T-helper 1 cell treated with Interleukin-12 subunit alpha and Interleukin-12 subunit beta and Interleukin-4 antibody, amounts not matched to agents 30 μg/mL and 1 μg/mL, for 36 hours (primary cell): ENCODE measurements around the gene FAM234A.

ENCODE experiments used
- H3K27ac Mint-ChIP-seq: one replicate; pipeline ENCODE4 v1.8.0; 2021; ENCODE audit warnings: mild to moderate bottlenecking, mixed read lengths
- H3K27me3 Mint-ChIP-seq: one replicate; pipeline ENCODE4 v1.8.0; 2021; ENCODE audit warnings: low read depth, mixed read lengths
- H3K36me3 Mint-ChIP-seq: one replicate; pipeline ENCODE4 v1.8.0; 2021; ENCODE audit warnings: low read depth, mixed read lengths
- H3K4me1 Mint-ChIP-seq: one replicate; pipeline ENCODE4 v1.8.0; 2021; ENCODE audit warnings: low read depth, mixed read lengths
- H3K4me3 Mint-ChIP-seq: one replicate; pipeline ENCODE4 v1.8.0; 2021; ENCODE audit warnings: mild to moderate bottlenecking, moderate library complexity, mixed read lengths
- H3K9me3 Mint-ChIP-seq: one replicate; pipeline ENCODE4 v1.8.0; 2021; ENCODE audit warnings: mixed read lengths

The FAM234A gene

GRCh38 chr16:305916-306626 is 71.5 kb downstream of the FAM234A start:
- peaks cover 3% of the 10 kb centered on the region for H3K4me1 Mint-ChIP-seq
- H3K4me3 Mint-ChIP-seq = no peak overlapping the region
- peaks cover 6% of the 10 kb centered on the region for H3K36me3 Mint-ChIP-seq
- no peak overlapping the region for H3K27ac Mint-ChIP-seq
- no peaks in the 10 kb centered on the region for H3K9me3 Mint-ChIP-seq
- H3K27me3 Mint-ChIP-seq = no peaks in the 10 kb centered on the region

DNA sequence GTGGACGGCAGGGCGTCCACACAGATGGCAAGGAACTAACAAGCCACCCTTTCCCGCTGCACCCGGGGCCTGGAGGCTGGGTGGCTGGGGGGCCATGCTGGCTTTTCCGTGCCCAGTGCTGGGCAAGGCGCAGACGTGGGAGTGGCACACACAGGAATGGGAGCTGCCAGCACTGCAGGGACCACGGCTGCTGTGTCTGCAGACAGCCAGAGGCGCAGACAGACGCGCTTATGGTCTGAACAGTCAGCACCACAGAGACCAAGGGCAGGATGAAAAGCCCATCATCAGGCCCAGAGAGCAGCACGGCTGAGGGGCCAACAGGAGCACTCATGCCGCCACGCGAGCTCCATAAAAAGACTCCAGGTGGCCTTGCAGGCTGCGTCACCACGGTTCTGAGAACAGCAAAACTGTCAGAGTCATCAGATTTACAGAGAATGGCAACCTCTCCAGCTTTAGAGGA is 72.3 kb downstream of the FAM234A start:
- Mint-ChIP-seq H3K4me1 (peaks cover 3% of the 10 kb centered on the region), H3K9me3 (no peaks in the 10 kb centered on the region), H3K36me3 (peaks cover 11% of the 10 kb centered on the region), H3K27ac (no peak overlapping the region), H3K4me3 (no peak overlapping the region), H3K27me3 (no peaks in the 10 kb centered on the region)

DNA sequence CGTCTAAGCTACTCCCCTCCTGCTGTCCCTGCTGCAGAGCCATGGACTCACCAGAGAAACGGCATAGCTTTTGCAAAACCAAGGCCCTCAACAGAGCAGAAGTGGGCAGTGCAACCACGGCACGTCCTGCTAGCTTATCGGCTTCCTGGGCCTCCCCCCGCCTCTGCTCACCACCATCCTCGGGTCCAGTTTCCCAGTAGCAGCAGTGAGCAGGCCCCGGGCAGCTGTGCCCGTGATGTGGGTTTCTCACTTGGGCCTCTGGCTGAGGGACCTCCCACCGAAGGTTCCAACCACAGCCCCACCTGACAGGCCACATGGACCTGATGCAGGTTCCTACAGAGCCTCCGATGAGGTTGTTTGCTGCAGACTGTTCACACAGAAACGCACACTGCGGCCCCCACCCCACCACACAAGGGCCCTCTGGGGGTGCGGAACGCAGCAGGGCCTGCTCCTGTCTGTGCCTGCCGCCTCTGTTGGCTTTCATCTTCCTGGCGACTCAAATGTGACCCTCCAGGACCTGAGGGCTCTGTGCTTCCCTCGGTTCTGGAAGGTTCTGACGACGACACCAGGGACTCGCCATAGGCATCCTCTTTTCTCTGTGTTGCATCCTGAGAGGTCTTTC is 73.2 kb downstream of the FAM234A start:
- Mint-ChIP-seq H3K36me3 (peaks cover 11% of the 10 kb centered on the region), H3K9me3 (no peaks in the 10 kb centered on the region), H3K27me3 (no peaks in the 10 kb centered on the region), H3K4me1 (peaks cover 3% of the 10 kb centered on the region), H3K4me3 (no peak overlapping the region), H3K27ac (no peak overlapping the region)

- Mint-ChIP-seq H3K9me3 (no peaks in the 10 kb centered on the region), H3K36me3 (peaks cover 11% of the 10 kb centered on the region), H3K27me3 (no peaks in the 10 kb centered on the region), H3K4me3 (no peak overlapping the region), H3K4me1 (peaks cover 3% of the 10 kb centered on the region), H3K27ac (no peak overlapping the region)
Observed at GRCh38 chr16:309476-309875, 74.9 kb downstream of the FAM234A start.

DNA sequence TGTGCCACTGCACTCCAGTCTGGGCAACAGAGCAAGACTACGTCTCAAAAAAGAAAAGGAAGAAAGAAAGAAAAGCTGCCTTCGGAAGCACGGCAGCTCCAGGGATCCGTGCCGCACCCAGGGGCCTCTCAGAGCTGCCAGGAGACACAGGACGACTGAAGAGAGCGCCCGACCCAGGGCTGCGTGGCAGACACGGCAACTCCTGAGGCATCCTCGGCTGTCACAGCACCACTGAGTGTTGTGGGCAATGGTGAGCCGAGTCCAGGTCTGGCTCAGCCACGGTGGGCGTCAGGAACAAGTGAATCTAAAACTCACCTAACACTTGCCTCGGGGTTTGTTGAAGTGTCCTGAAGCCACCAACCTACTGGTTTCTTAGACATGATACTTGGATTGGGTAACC is 77.1 kb downstream of the FAM234A start:
- Mint-ChIP-seq H3K4me3 (no peak overlapping the region), H3K27ac (no peak overlapping the region), H3K27me3 (no peaks in the 10 kb centered on the region), H3K36me3 (peaks cover 9% of the 10 kb centered on the region), H3K4me1 (peaks cover 6% of the 10 kb centered on the region), H3K9me3 (no peaks in the 10 kb centered on the region)

GRCh38 chr16:314351-314750 is 79.7 kb downstream of the FAM234A start:
- no peaks in the 10 kb centered on the region for H3K27me3 Mint-ChIP-seq
- no peak overlapping the region for H3K27ac Mint-ChIP-seq
- H3K9me3 Mint-ChIP-seq = no peaks in the 10 kb centered on the region
- peaks cover 5% of the 10 kb centered on the region for H3K4me1 Mint-ChIP-seq
- no peak overlapping the region for H3K4me3 Mint-ChIP-seq
- H3K36me3 Mint-ChIP-seq = peaks cover 9% of the 10 kb centered on the region

DNA sequence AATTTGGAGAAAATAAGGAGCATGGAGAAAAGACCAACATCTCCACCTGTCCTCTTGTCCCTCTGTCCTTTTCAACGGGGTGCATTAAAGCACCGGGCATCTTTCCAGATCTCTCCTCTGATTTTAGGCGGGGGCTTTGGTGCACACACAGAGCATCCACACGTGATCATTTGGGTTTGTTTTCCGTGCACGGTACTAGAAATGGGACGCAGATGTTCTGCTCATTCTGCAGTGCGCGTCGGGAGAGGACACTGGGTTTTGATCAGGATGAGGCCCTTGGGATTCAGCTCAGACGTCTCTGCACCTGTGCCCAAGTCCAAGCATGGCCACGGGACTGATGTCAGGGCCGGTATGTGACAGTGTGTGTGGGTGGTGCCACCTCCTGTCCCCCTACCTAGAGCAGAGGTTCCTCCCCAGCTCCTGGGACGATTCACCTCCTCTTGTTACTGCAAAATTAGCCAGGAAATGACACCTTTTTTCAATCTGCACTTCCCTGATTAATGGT is 80.2 kb downstream of the FAM234A start:
- Mint-ChIP-seq H3K27me3 (no peaks in the 10 kb centered on the region), H3K36me3 (peaks cover 8% of the 10 kb centered on the region), H3K4me1 (peaks cover 6% of the 10 kb centered on the region), H3K9me3 (no peaks in the 10 kb centered on the region), H3K4me3 (no peak overlapping the region), H3K27ac (no peak overlapping the region)
